Muscle of arm (tissue), 12 donors: Measurements from ENCODE around the gene SERPINH1. TPM values are rescaled to one million over a fixed set of nuclear protein-coding genes. Genes with fewer than 3 reads are reported as not detected.

Experiments
- DNase-seq: peaks from one replicate; pipeline ENCODE4 v3.0.0-alpha.2; 2013
- polyA plus RNA-seq, 12 donors: library from polyadenylated mRNA; unstranded; fragments of 120-200 nt; gene quantifications; one replicate each; pipeline ENCODE4 v1.2.1, GENCODE V29; 2013; ENCODE audit not compliant: insufficient read length in 12 of 12

SERPINH1 gene
- polyA plus RNA-seq, 12 donors: 232 to 462 (median 323) TPM; not detected in 1

DNA sequence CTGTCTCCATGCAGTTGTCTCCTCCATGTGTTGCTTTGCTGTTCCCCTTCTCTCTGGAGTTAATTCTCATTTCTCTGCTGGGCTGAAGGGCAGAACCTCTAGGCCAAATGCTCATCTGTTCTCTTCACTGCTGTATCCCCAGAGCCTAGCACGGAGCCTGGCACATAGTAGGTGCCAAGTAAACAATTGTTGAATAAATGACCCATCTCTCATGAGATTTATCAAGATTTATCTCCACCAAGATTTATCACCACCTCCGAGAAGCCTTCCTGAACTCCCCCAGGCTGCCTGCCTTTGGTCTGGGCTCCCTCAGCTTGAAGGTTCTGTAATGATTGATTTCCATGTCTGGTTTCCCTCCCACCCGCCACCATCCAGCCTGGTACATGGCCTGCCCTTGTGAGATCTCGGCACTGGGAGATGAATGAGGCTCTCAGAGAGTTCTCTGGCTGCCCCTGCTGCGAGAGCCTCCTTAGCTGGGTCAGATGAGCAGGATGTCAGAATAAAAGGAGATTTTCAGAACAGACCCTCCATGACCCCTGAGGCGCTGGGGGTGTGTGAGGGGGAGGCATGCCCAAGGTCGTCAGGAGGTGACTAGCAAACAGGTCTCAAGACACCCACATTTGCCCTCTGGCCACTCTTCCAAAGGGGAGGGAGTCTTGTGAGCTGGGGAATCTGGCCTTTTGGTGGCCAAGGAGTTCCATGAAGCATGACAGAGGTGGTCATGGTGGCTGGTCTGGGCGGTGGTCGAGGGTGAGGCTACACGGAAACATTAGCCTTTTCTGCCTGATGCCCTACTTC lies 33.9 kb upstream of the SERPINH1 start:
- no peak for DNase-seq

- no peak for DNase-seq
Measured at GRCh38 chr11:75530577-75530976, 31.5 kb upstream of the SERPINH1 start.

DNA sequence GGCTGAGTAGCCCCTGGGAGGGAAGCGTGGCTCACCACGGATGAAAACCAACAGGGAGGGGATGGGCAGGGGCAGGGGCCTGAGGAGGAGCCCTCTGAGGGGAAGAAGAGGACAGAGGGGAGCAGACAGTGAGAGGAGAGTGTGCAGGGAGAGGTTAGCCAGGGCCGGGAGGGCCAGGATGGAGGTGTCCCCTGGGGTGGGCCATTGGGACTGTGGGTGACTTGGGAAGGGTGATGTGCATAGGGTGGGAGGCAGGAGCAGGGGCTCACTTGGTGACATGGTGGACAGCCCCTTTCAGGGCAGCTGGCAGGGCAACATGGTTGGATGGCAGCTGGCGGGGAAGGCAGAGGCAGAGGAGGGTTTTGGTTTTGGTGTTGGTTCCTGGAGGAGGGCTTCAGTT lies 30.7 kb upstream of the SERPINH1 start:
- DNase-seq: no peak

GRCh38 chr11:75532200-75533048 lies 29.6 kb upstream of the SERPINH1 start:
- peak; percentile 68 for DNase-seq

DNA sequence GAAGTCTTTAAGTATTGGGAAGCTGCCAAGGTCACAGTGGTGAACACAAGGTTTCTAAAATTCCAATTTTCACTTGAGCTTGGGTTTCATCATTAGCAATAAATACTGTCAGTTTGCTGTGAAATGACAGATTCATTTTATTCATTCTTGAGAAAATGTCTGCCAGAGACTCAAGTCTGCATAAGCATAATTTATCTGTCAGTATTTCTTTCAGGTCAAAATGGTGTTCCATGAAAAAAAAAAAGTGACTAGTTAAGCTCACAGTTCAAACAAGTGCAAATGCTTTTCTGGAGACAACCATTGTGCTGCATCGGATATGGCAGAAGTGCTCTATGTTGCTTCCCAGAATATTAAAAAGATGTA lies 28.2 kb upstream of the SERPINH1 start:
- no peak for DNase-seq

DNA sequence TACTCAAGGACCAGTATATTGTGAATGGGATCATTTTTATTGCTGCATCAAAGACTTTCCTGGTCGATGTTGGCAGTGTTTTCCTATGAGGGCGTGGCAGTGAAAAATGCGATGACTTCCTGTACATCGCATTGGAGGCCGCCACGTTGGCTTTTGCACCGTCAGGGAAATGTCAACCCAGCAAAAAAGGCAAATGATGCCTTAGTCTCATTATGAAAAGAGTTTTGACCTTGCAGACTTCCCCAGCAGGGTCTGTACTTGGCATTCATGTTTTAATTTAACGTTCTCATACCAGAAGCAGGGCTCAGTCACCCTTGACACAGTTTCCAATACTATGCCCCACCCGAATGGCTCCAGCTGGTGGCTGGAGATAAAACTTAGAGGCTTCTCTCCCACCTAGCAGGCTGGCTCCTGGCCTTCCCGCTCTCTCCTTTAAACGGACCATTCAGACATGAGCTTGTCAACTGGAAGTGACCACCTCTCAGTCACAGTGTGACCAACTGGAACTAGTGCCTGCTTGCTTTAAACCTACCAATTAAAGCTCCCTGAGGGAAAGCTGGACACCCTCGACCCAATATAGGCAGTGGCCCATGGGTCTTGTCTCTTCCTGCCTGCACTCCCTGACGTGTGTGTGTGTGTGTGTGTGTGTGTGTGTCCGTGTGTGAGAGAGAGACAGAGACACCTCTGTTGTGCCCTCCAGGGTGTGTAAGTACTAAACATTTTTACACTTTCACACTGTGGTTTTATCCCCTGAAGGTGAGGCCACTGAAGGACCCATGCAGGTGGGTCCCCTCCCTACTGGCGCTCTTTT lies 27.6 kb upstream of the SERPINH1 start:
- no peak for DNase-seq

GRCh38 chr11:75535071-75535470 lies 27.0 kb upstream of the SERPINH1 start:
- no peak for DNase-seq

GRCh38 chr11:75536786-75537641 lies 25.0 kb upstream of the SERPINH1 start:
- DNase-seq: no peak

GRCh38 chr11:75537740-75538139 lies 24.3 kb upstream of the SERPINH1 start:
- no peak for DNase-seq

GRCh38 chr11:75538150-75538942 lies 23.7 kb upstream of the SERPINH1 start:
- no peak for DNase-seq

GRCh38 chr11:75539459-75540334 lies 22.4 kb upstream of the SERPINH1 start:
- no peak for DNase-seq

- no peak for DNase-seq
Measured at GRCh38 chr11:75541193-75542087, 20.6 kb upstream of the SERPINH1 start.

DNA sequence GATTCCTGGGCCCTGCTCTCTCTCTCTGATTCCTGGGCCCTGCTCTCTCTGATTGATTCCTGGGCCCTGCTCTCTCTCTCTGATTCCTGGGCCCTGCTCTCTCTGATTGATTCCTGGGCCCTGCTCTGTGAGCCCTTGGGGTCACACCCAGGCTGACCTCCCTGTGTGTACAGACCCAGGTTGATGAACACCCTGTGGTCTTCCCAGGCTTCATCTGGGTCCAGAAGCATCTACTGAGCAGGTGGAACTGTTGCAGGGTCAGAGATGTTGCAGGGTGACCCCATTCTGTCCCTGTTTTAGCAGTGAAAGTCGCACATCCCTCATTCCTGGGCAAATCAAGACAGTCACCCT lies 20.0 kb upstream of the SERPINH1 start:
- no peak for DNase-seq

DNA sequence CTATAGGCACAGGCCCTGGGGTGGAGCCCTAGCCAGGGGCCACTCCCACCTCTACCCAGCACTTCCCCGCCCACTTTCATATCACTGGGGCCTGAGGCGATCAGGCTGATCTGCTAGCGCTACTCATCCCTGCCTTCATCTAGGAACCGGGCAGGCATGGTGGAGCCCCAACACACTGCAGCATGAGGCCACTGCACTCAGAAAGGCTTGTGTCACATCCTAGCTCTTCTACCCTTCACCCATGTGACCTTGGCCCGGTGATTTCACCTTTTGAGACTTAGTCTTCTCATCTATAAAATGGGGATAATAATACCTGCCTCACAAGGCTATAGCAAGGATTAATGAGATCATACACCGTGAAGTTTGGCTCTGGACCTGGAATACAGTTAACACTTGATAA lies 18.2 kb upstream of the SERPINH1 start:
- no peak for DNase-seq

GRCh38 chr11:75547177-75547576 lies 14.9 kb upstream of the SERPINH1 start:
- DNase-seq: no peak

- DNase-seq: peak; percentile 84
Measured at GRCh38 chr11:75547617-75548058, 14.4 kb upstream of the SERPINH1 start.

- no peak for DNase-seq
Measured at GRCh38 chr11:75548595-75549272, 13.3 kb upstream of the SERPINH1 start.
